GM12892 (cell line): Measurements from ENCODE around the gene RPS19BP1.

Experiments
- DNase-seq: peaks from one replicate; pipeline ENCODE4 v3.0.0; 2011; ENCODE audit not compliant: insufficient read length
- FAIRE-seq: peaks from 2 replicates; lab custom pipeline; 2011; peaks lifted over from hg19 to GRCh38; lab: Jason Lieb, UNC
- POLR2A ChIP-seq: IDR thresholded peaks from 2 replicates; pipeline ENCODE4 v1.6.1; 2011; ENCODE audit warnings: low read depth, low read length, control low read depth
- POLR2AphosphoS5 ChIP-seq: IDR thresholded peaks from 2 replicates; pipeline ENCODE4 v1.6.1; 2011; ENCODE audit warnings: low read depth, low read length, control low read depth
- TAF1 ChIP-seq: IDR thresholded peaks from 2 replicates; pipeline ENCODE4 v1.6.1; 2011; ENCODE audit warnings: low read depth, mild to moderate bottlenecking, control low read depth, low read length, borderline replicate concordance

The RPS19BP1 gene

DNA sequence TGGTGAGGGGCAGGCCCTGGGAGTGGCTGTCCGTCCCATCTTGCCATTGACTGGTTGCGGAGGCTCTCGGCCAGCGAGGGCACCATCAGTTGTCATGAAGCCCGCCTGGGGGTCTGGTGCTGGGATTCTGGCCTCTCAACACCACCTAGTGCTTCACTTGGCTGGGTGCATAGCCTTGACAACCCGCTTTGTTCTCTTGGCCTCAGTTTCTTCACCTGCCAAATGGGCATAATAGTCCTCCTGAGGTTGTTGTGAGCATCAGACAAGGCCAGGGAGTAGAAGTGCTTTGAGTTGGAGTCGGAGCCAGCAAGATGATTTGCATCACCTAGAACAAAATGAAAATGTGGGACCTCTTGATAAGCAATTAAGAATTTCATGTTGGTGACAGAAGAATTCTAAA is 36.5 kb upstream of the RPS19BP1 start:
- DNase-seq (no peak), FAIRE-seq (no peak)
- TF ChIP-seq POLR2AphosphoS5 = no peak
- no peak for TF ChIP-seq TAF1
- TF ChIP-seq POLR2A = no peak

DNA sequence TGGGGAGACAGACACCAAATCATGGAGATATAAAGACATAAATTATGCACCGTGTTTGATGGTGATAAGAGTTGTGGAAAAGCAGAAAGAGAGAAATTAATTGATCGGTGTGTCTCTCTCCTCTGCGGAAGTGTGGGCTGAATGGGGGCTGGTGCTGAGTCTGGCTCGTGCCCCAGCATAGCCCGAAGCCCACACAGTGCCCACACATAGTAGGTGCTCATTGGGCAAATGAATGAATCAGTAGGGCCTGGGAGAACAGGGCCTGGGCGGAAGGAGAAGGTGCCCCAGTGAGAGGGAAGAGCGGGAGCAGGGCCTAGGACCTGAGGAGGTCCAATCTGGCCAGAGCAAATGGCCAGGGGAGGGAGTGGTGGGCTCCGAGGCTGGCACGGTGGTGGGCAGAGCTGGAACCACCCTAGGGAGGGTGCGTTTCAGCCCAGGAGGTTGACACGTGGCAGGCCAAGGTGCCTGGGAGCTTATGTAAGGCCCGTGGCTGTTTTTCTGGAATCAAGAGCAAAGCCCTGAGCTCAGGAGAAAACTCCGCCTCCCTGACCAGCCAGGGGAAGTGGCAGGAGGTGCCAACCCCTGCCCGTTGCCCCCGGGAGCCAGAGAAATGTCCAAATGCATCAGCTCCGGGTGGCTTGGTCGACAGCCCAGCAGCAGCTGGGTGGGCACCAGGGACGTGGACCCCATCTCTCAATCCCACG is 35.9 kb upstream of the RPS19BP1 start:
- FAIRE-seq = no peak
- TF ChIP-seq POLR2A = no peak
- no peak for TF ChIP-seq POLR2AphosphoS5
- no peak for DNase-seq

DNA sequence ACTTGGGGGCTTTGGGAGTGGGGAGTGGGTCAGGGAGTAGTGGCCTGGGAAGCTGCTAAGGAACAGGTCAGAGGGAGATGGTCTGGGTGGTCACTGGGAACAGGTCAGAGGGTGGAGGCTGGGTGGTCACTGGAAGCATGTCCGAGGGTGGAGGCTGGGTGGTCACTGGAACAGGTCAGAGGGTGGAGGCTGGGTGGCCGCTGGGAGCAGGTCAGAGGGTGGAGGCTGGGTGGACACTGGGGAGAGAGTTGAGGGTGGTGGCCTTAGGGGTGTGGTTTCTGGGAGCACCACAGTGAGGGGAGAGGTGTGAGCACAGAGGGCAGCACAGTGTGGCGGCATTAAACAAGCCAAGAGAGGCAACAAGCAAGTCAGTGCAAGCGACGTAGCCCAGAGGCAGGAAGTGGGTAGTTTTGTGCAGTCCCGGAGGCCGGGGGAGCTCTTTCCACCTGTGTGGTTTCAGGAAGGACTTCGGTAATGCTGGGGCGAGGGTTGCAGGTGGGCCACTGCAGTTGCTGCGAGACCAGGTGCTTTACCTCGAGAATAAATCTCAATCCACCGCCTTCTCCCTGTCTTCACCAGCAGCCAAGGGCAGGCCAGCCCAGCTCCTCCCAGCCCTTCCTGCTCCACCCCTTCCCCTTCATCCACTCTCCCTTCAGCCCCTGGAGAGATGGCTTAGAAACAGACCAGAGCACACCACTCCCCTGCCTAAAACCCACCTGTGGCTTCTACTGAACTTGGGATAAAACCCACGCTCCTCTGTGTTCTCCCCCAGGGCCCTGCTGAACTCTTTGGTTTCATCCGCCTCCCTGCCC is 34.8 kb upstream of the RPS19BP1 start:
- no peak for TF ChIP-seq POLR2A
- TF ChIP-seq TAF1 = no peak
- no peak for TF ChIP-seq POLR2AphosphoS5
- DNase-seq = no peak
- no peak for FAIRE-seq

DNA sequence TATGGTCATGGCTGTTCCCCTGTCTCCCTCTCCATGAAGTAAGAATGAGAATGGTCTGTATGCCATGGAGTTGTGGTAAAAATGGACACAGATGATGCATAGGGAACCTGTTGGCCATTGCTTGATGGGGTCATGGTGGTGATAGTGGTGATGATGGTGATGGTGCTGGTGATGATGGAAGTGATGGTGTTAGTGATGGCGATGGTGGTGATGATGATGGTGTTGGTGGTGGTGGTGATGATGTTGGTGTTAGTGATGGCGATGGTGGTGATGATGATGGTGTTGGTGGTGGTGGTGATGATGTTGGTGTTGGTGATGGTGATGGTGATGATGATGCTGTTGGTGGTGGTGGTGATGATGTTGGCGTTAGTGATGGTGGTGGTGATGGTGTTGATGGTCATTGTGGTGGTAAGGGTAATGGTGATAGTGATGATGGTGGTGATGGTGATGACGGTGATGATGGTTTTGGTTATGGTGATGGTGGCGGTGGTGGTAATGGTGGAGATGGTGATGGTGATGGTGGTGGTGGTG is 32.9 kb upstream of the RPS19BP1 start:
- DNase-seq (no peak), FAIRE-seq (no peak)
- TF ChIP-seq TAF1 (no peak), POLR2A (no peak), POLR2AphosphoS5 (no peak)

DNA sequence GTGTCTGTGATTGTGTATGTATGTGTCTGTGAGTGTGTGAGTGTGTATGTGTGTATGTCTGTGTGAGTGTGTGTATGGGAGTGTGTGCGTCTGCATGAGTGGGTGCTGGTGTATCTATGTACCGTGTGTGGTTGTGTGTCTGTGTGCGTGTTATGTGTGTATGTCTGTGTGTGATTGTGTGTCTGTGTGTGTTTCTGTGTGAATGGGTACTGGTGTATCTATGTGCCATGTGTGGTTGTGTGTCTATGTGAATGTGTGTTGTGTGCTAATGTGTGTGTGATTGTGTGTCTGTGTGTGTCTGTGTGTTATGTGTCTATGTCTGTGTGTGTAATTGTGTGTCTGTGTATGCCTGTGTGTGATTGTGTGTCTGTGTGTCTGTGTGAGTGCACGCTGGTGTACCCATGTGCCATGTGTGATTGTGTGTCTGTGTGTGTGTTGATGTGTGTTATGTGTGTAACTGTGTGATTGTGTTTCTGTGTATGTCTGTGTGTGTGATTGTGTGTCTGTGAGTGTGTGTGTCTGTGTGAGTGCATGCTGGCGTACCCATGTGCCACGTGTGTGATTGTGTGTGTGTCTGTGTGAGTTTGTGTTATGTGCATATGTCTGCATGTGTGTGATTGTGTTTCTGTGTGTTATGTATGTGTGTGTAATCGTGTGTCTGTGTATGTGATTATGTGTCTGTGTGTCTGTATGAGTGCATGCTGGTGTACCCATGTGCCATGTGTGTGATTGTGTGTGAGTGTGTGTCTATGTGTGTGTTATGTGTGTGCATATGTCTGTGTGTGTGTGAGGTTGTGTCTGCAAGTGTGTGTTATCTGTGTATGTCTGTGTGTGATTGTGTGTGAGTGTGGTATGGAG is 31.3 kb upstream of the RPS19BP1 start:
- no peak for TF ChIP-seq POLR2AphosphoS5
- DNase-seq (no peak), FAIRE-seq (peak; percentile 78)

DNA sequence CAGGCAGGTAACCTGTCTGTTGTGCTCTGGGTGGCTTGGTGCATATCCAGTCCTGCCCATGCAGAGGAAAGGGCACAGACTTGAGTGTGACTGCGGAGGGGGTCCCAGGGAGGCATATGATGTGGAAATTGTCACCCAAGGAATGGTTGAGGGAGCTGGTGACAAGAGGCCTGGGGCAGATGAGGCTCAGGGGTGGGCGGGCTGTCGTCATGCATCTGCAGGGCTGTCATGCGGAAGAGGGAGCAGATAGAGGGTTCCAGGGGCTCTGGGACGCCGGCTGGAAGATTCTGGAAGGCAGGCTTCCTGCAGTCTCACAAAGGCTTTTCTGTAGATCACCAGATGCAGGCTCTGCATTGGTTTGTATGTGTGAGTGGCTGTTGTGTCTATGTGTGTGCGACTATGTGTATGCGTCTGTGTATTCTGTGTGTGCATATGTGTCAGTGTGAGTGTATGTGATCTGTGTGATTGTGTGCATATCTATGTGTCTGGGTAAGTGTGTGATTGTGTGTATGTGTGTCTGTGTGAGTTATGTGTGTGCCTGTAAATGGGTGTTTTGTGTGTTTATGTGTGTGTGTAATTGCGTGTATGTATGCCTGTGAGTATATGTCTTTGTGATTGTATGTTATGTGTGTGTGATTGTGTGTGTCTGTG is 30.4 kb upstream of the RPS19BP1 start:
- DNase-seq (no peak), FAIRE-seq (peak; percentile 76)
- TF ChIP-seq POLR2AphosphoS5 (no peak), TAF1 (no peak), POLR2A (no peak)

DNA sequence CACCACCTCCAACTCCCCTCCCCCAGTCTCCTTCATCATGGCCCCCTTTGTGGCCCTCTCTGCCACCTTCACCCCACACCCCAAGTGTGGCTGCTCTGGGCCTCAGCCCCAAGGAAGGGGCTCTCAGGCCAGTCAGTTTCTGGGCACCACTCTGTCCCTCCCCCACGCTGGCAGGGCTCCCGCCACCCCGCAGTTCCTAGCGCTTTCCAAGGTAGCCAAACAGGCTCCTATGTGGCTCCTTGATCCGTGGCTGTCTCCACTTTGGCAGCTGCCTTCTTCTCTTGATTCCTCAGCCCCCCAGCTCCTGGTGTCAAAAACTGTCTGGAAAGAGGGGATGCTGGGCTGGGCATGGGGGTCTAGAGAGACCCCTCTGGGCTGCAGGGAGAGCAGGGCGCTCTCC is 27.6 kb upstream of the RPS19BP1 start:
- DNase-seq (no peak), FAIRE-seq (no peak)
- TF ChIP-seq POLR2A (no peak), TAF1 (no peak), POLR2AphosphoS5 (no peak)

DNA sequence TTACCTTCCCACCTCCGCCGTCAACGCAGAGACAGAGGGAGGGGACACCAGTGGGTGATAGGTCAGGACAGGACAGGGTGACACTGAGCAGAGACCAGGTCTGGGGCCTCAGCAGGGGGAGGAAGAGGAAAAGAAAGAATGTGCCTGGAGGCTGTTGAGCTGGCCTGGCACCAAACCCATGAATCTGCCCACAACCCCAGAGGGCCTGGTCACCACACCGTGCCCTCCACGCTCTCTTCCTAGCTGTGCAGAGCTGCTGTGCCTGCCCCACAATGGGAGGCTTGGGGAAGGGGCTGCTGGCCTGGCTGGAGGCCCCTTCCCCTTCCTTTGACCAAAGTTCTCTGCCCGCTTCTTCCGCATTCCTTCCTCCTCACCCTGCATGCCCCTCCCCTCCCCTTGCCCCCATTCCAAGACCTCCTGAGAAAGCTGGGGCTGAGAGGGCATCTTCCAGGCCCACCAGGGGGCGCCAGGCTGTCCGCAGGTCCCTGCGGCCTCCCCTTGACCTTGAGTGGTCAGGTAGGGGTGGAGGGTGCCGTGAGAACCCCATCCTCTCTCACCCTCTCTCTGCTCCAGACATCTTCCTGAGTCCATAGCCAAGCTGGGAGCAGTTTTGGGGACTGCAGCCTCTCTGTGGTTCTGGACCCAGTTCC is 27.0 kb upstream of the RPS19BP1 start:
- no peak for TF ChIP-seq POLR2AphosphoS5
- no peak for TF ChIP-seq TAF1
- TF ChIP-seq POLR2A = no peak
- no peak for FAIRE-seq
- no peak for DNase-seq

DNA sequence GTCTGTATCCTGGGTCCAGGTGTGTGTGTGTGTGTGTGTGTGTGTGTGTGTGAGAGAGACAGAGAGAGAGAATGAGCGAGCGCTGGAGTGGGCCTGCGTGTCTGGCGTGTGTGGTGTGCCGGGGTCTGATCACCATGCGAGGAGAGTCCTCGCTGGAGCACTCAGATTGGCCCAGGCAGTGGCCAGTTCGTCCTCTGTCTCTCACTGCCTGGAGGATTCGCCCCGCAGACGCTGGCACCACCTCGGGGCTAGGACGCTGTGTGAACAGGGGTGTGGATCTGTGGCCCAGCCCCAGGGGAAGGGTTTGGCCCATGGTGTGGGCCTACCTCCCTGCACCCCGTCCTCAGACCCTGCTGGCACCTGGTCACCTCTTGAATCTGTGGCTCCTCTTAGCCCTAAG is 26.4 kb upstream of the RPS19BP1 start:
- TF ChIP-seq POLR2AphosphoS5 (no peak), POLR2A (no peak), TAF1 (no peak)
- DNase-seq (no peak), FAIRE-seq (no peak)

DNA sequence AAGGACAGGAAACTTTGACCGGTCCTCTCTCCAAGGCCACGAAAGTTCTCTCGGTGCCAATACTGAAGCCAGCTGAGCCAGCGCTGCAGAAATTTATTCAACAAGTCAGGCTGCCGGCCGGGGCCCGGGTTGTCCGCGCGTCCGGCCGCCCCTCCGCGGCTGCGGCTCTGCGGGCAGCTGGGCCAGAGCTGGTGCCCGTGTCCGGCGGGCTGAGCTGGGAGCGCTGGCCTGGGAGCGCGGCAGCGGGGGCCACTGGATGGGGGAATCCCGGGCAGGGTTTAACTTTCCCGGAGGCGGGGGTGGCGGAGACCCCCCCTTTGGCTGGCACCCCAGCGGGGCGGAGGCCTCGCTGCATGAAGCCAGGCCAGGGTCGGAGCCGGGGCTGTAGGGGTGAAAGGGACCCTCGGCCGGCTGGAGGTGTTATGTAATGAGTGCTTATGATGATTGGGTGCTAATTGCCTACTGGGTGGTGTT is 25.7 kb upstream of the RPS19BP1 start:
- DNase-seq = no peak
- FAIRE-seq = no peak
- no peak for TF ChIP-seq POLR2A
- TF ChIP-seq TAF1 = no peak
- TF ChIP-seq POLR2AphosphoS5 = no peak
